Small intestine (tissue), 7 donors: Measurements from ENCODE around the gene NCAPD3. TPM values are rescaled to one million over a fixed set of nuclear protein-coding genes. Genes with fewer than 3 reads are reported as not detected.
A peak's percentile ranks its signal among the peaks of the same experiment; 100 is the strongest.

ENCODE experiments used
- DNase-seq, 2 donors: peaks; one replicate each; pipeline versions ENCODE4 v3.0.0 to v3.0.0-alpha.2; 2013
- FAIRE-seq: peaks from 2 replicates; lab custom pipeline; 2012; peaks lifted over from hg19 to GRCh38; lab: Jason Lieb, UNC
- H3K27ac ChIP-seq, 3 donors: one replicate each; pipeline ENCODE4 v1.5.1; 2013; ENCODE audit warnings: low read length in 2 of 3, mild to moderate bottlenecking in 2 of 3, control low read depth in 1 of 3, inconsistent platforms in 1 of 3, low read depth in 1 of 3, moderate library complexity in 1 of 3
- H3K27me3 ChIP-seq, 3 donors: one replicate each; pipeline ENCODE4 v1.6.1; 2013; ENCODE audit warnings: low read length in 3 of 3, inconsistent platforms in 1 of 3; ENCODE audit not compliant: control insufficient read depth in 3 of 3, insufficient read depth in 3 of 3
- H3K36me3 ChIP-seq, 3 donors: one replicate each; pipeline ENCODE4 v1.6.1; 2013; ENCODE audit warnings: low read length in 3 of 3, inconsistent platforms in 1 of 3, low read depth in 1 of 3, mild to moderate bottlenecking in 1 of 3, moderate library complexity in 1 of 3; ENCODE audit not compliant: control insufficient read depth in 3 of 3, insufficient read depth in 2 of 3
- H3K4me1 ChIP-seq, 3 donors: one replicate each; pipeline ENCODE4 v1.6.1; 2013; ENCODE audit warnings: low read length in 2 of 3, inconsistent platforms in 1 of 3, low read depth in 1 of 3, mild to moderate bottlenecking in 1 of 3, moderate library complexity in 1 of 3; ENCODE audit not compliant: control insufficient read depth in 3 of 3, insufficient read depth in 2 of 3
- H3K4me3 ChIP-seq, 3 donors: one replicate each; pipeline ENCODE4 v1.5.1; 2013; ENCODE audit warnings: low read length in 3 of 3, control low read depth in 1 of 3, inconsistent platforms in 1 of 3, low read depth in 1 of 3, mild to moderate bottlenecking in 1 of 3, moderate library complexity in 1 of 3
- H3K9me3 ChIP-seq, 2 donors: one replicate each; pipeline ENCODE4 v1.6.1; 2013; ENCODE audit warnings: low read depth in 1 of 2, low read length in 1 of 2; ENCODE audit not compliant: control insufficient read depth in 2 of 2, insufficient read depth in 1 of 2
- WGBS, 3 donors: extraction: QIAGEN DNeasy Blood & Tissue Kit; methylation state at CpG; one replicate each; pipeline ENCODE4 v1.1.7; 2013; 5-methylcytosine and 5-hydroxymethylcytosine counted together
- polyA plus RNA-seq, 4 donors: library from polyadenylated mRNA; stranded (reverse) in 3 of 4; unstranded in 1 of 4; fragments of 200-250 nt in 3 of 4; fragments of 120-200 nt in 1 of 4; gene quantifications; one replicate each; pipeline versions ENCODE4 v1.2.1 to v1.2.3, GENCODE V29; 2013
- donor health status: healthy with polysubstance abuse.
- donor health status: control.
- donor health status: control.
- donor health status: Bipolar disorder and iron deficiency.
- donor health status: healthy.

Gene NCAPD3
- polyA plus RNA-seq, 4 donors, result 3.4 to 19.2 (median 7.9) TPM

DNA sequence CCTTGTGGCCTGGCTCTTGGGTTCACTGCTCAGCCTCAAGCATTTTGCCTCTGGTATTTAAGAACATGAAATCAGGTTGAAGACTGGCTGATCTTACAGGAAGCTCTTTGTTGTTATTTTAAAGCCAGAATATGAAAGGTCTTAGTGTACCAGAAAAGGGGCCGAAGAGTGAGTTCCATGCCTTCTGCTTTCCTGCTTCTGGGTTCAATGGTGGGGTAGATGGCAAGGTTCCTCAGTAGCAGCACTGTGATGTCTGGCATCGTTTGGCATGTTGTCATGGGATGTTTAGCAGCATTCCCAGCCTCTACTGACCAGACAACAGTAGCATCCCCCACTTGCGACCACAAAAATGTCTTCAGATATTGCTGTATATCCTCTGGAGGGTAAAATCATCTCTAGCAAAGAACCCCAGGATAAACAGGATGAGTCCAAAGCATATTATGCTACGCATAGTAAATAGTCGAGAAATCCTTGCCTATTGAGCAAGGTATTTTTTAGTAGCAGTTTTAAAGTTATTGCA, 3.1 kb upstream of the NCAPD3 start:
- Histone ChIP-seq H3K27ac (no peak overlapping the region), H3K27me3 (no peaks in the 10 kb centered on the region), H3K9me3 (no peaks in the 10 kb centered on the region), H3K4me3 (no peak overlapping the region), H3K4me1 (peaks cover 6 to 16% (median 12%) of the 10 kb centered on the region in 3 donors), H3K36me3 (peaks cover 0 to 5% (median 2%) of the 10 kb centered on the region in 3 donors)
- DNase-seq (no peak), FAIRE-seq (no peak)
- WGBS, 3 donors, result 81 to 89% (median 86%) methylated on average over 5 of the region's 5 CpGs

DNA sequence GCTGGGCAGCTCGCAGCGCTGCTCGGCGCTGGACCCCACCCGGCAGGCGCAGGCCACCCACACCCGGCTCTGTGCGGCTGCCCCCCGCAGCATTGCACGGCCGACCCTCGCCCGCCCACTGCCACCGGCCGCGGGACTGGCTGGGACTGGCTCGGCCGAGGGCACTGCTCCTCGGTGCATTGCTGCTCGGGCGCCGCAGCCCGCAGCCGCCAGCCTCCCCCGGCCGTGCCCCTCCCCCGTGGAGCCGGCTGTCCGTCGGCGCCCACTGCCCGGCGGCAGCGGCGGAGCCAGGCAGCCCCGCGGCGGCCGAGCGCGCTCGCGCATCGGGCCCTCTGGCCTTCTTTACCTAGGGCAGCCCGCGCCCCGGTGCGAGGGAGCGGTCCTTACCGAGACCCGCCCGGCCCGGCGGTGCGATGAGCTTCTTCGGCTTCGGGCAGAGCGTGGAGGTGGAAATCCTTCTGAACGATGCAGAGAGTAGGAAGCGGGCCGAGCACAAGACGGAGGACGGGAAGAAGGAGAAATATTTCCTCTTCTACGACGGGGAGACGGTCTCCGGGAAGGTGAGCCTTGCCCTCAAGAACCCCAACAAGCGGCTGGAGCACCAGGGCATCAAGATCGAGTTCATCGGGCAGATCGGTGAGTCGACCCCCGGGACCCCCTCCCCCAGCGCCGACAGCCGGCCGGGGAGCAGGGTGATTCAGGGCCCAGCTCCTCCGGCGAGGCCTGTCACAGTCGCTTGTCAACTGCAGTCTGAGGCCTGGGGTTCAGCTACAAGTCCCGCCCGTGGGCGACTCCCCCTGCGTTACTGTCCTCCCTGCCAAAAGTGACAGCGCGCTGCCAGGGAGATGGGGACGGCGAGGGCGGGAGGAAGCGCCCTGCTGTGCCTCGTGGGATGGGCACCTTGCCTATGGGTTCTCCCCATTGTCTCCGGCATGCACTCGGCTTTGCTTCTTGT, 1.2 kb upstream of the NCAPD3 start:
- Histone ChIP-seq H3K27me3 (no peaks in the 10 kb centered on the region), H3K4me1 (peaks cover 6 to 16% (median 12%) of the 10 kb centered on the region in 3 donors), H3K9me3 (no peaks in the 10 kb centered on the region), H3K4me3 (peak overlapping the region; percentile 79 to 87 (median 85)), H3K36me3 (peaks cover 0 to under 1% (median 0%) of the 10 kb centered on the region in 3 donors), H3K27ac (peak overlapping the region; percentile 39 to 90 (median 50))
- DNase-seq, result peak; percentile 37 to 53
- 0 to 1% (median 1%) methylated on average over 75 to 93 of the region's 93 CpGs for WGBS, 3 donors
- no peak for FAIRE-seq

DNA sequence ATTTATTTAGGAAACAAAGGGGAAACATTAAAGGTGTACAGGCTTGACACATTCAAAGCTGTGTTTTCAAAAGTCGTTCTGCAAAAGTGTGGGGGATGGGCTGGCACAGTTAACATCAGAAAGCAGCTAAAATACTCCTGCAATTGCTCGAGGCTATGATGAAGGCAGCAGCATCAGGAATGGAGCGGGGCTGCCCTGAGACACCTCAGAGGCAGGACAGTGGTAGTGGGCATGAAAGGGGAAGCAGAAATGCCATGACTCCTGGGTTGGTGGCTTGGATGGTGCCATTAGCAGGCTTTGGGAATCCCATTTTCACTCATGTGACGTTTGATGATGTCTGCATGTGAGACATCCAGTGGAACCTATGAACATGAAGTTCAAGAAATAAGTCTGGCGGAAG, 646 bp downstream of the NCAPD3 start:
- H3K27me3 ChIP-seq, result no peaks in the 10 kb centered on the region
- WGBS, 3 donors, result 4 to 9% (median 5%) methylated on average over 5 of the region's 5 CpGs
- H3K27ac ChIP-seq, result no peak overlapping the region
- H3K4me1 ChIP-seq, result peaks cover 6 to 16% (median 12%) of the 10 kb centered on the region in 3 donors
- peaks cover 0 to 11% (median 1%) of the 10 kb centered on the region in 3 donors for H3K36me3 ChIP-seq
- FAIRE-seq (no peak), DNase-seq (peak; percentile 4 to 16)
- no peaks in the 10 kb centered on the region for H3K9me3 ChIP-seq
- H3K4me3 ChIP-seq, result peak overlapping the region; percentile 61 to 79 (median 76)

DNA sequence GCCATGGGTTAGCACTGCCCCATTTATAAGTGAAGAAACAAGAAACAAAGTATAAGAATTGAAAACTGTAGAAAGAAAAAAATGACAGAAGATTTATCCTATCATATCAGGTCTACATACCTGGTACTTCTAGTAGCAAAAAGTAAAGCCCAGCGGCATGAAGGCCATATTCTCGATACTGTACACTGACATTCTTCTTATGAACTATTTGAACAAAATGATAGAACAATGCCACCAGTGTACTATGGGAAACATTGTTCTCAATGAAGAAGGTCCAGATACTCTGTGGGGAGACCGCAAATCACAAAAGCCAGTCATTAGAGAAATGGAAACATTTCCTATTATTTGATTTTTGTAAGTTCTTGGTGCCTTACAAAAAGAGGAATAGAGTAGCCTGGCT, 7.0 kb downstream of the NCAPD3 start:
- no peak for FAIRE-seq
- H3K4me1 ChIP-seq, result no peaks in the 10 kb centered on the region
- H3K4me3 ChIP-seq, result no peak overlapping the region
- DNase-seq, result no peak
- H3K27ac ChIP-seq, result no peak overlapping the region
- 96 to 99% (median 96%) methylated on average over 3 of the region's 3 CpGs for WGBS, 3 donors
- peaks cover 0 to 21% (median 3%) of the 10 kb centered on the region in 3 donors for H3K36me3 ChIP-seq
- H3K27me3 ChIP-seq, result no peaks in the 10 kb centered on the region
- no peaks in the 10 kb centered on the region for H3K9me3 ChIP-seq

DNA sequence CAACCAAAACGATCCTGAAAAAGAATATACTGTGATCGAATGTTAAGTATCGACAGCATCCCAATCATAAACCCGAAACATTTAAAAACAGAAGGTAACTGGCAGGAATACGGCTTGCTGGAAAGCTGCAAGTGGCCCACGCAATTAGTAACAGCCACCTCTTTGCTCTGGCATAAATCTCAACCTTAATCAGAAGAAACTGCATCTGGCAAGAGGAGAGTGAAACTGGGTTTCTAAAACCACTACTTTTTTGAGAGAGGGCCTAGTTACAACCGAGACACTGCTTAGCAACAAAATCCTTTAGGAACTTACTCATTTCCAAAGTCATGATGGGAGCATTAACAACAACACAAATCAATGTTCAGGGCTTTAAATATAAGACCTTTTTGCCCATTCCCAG, 7.9 kb downstream of the NCAPD3 start:
- WGBS, 3 donors, result 92 to 93% (median 92%) methylated on average over 7 of the region's 7 CpGs
- DNase-seq (no peak), FAIRE-seq (no peak)
- H3K4me3 ChIP-seq, result no peak overlapping the region
- no peak overlapping the region for H3K27ac ChIP-seq
- H3K36me3 ChIP-seq, result peaks cover 0 to 21% (median 3%) of the 10 kb centered on the region in 3 donors
- no peaks in the 10 kb centered on the region for H3K9me3 ChIP-seq
- H3K27me3 ChIP-seq, result no peaks in the 10 kb centered on the region
- no peaks in the 10 kb centered on the region for H3K4me1 ChIP-seq

DNA sequence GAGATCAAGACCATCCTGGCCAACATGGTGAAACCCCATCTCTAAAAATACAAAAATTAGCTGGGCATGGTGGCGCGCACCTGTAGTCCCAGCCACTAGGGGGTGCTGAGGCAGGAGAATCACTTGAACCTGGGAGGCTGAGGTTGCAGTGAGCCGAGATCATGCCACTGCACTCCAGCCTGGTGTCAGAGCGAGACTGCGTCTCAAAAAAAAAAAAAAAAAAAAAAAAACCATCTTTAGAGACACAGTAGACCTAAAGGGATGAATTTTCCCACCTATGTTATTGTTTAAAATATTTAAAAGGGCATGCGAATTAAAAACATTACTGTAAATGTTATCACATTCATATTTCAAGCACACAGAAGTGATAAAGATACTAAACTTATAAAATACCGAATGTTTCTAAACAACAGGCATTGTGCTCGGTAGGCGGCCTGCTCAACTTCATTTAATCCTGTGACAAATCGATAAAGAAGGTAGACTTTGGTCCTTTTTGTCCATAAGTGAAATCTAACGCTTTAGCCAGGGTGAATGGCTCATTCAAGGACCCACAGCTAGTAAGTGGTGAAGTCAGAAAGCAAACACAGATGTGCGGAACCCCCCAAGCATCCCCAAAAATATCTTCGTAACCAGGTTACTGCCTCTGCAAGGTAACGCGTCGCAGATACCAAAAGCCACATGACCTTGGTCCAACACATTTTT, 16.1 kb downstream of the NCAPD3 start:
- H3K9me3 ChIP-seq, result no peaks in the 10 kb centered on the region
- 73 to 81% (median 78%) methylated on average over 16 of the region's 16 CpGs for WGBS, 3 donors
- H3K27ac ChIP-seq, result no peak overlapping the region
- H3K4me3 ChIP-seq, result no peak overlapping the region
- peak; percentile 23 to 27 for DNase-seq
- peaks cover 9 to 26% (median 10%) of the 10 kb centered on the region in 3 donors for H3K36me3 ChIP-seq
- no peaks in the 10 kb centered on the region for H3K27me3 ChIP-seq
- no peak for FAIRE-seq
- H3K4me1 ChIP-seq, result no peaks in the 10 kb centered on the region

DNA sequence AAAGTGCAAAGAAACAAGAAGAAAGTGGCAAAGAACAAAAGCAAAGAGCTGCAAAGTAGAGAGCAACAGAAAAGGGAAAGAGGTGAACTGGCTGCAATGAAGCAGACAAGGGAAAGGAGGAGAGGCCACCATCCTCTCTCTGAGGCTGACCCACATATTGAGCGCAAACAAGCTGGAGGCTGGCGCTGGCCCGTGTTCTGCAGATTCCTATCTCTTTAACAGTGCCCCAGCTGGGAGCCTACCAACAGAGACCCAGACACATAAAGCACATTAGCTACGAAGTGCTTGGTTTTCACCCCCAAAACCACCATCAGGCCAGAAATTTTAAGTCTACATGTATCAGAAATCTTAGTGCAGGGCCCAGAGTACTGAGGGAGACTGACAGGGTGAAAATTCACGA, 17.6 kb downstream of the NCAPD3 start:
- Histone ChIP-seq H3K4me1 (no peaks in the 10 kb centered on the region), H3K36me3 (peaks cover 12 to 29% (median 13%) of the 10 kb centered on the region in 3 donors), H3K27me3 (no peaks in the 10 kb centered on the region), H3K4me3 (no peak overlapping the region), H3K27ac (no peak overlapping the region), H3K9me3 (no peaks in the 10 kb centered on the region)
- WGBS, 3 donors, result 95 to 97% (median 95%) methylated on average over 5 of the region's 5 CpGs
- no peak for DNase-seq
- FAIRE-seq, result no peak

DNA sequence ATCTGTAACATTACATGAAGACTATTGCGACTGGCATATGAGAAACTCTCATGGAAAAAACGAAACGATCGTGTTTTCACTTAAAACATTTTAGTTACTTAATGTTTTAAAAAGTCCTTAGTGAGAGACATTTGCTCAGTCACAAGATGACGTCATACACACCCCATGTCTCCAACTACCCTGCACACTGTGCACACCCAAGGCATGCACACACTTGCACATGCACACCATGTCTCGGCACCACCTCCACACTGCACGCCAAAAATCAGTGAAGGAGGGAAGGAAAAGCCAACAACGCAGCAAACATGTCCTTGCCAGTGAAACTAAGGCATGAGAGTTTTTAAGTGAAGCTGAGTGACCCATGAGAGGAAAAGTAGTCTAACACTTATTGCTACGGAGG, 18.0 kb downstream of the NCAPD3 start:
- no peak for DNase-seq
- no peak overlapping the region for H3K27ac ChIP-seq
- H3K36me3 ChIP-seq, result peaks cover 12 to 29% (median 13%) of the 10 kb centered on the region in 3 donors
- no peaks in the 10 kb centered on the region for H3K27me3 ChIP-seq
- H3K4me3 ChIP-seq, result no peak overlapping the region
- H3K4me1 ChIP-seq, result no peaks in the 10 kb centered on the region
- FAIRE-seq, result no peak
- H3K9me3 ChIP-seq, result no peaks in the 10 kb centered on the region
- 96% methylated on average over 9 of the region's 9 CpGs for WGBS, 3 donors
